ENCODE results near the gene SLC36A3.
"Not testable (repeated sequence)": the region's sequence is repeated elsewhere in the genome, so short reads cannot be mapped to it uniquely, and the experiment has no call there.

Gene SLC36A3

GRCh38 chr5:151255621-151256286, 47.8 kb downstream of the SLC36A3 start:
- Histone ChIP-seq H3K9ac (ENCODE audit: low read length) (peak overlapping the region; percentile 64), H4K20me1 (ENCODE audit: insufficient read depth, low read length) (no peaks in the 10 kb centered on the region), H3K4me2 (ENCODE audit: low read length) (peak overlapping the region; percentile 88), H3F3A (ENCODE audit: insufficient read depth, low read length) (no peaks in the 10 kb centered on the region), H3K79me2 (ENCODE audit: insufficient read depth, low read length) (peaks cover 43% of the 10 kb centered on the region), H3K27ac (ENCODE audit: low read depth, low read length, poor library complexity, severe bottlenecking) (peak overlapping the region; percentile 88), H3K36me3 (ENCODE audit: insufficient read depth, low read length) (peaks cover 13% of the 10 kb centered on the region; the same call in 1 of the 2 replicates), H3K4me3 (ENCODE audit: low read depth, low read length, poor library complexity, severe bottlenecking) (peak overlapping the region; percentile 88), H3K9me2 (ENCODE audit: low read depth, low read length) (no peaks in the 10 kb centered on the region), H3K4me1 (ENCODE audit: insufficient read depth, low read length, severe bottlenecking) (peaks cover 64% of the 10 kb centered on the region), H3K27me3 (ENCODE audit: insufficient read depth, low read length) (no peaks in the 10 kb centered on the region), H2AFZ (ENCODE audit: low read length) (no peak overlapping the region), H3K9me3 (ENCODE audit: low read length) (no peaks in the 10 kb centered on the region)
- TF ChIP-seq CTCF (IDR thresholded peaks at IDR 0.05; ENCODE audit: low read length) = no peak
- TF ChIP-seq EZH2 (IDR thresholded peaks at IDR 0.05; ENCODE audit: borderline replicate concordance, low read length) = no peak

DNA sequence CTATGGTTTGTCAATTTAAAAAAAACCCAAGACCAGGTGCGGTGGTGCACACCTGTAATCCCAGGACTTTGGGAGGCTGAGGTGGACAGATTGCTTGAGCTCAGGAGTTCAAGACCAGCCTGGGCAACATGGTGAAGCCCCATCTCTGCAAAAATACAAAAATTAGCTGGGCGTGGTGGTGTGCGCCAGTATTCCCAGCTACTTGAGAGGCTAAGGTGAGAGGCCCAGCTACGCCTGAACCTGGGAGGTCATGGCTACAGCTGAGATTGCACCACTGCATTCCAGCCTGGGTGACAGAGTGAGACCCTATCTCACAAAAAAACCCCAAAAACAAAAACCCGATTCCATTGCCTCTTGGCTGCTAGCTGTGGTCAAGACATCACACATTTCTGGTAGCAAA, 48.6 kb downstream of the SLC36A3 start:
- H3F3A ChIP-seq (ENCODE audit: insufficient read depth, low read length); H3K9me2 ChIP-seq (ENCODE audit: low read depth, low read length); H4K20me1 ChIP-seq (ENCODE audit: insufficient read depth, low read length); H3K9me3 ChIP-seq (ENCODE audit: low read length); H3K27me3 ChIP-seq (ENCODE audit: insufficient read depth, low read length); H2AFZ ChIP-seq (ENCODE audit: low read length): not testable (repeated sequence)
- peaks cover 11% of the 10 kb centered on the region; the same call in 1 of the 2 replicates for H3K36me3 ChIP-seq (ENCODE audit: insufficient read depth, low read length)
- peak overlapping the region; percentile 88 for H3K4me3 ChIP-seq (ENCODE audit: low read depth, low read length, poor library complexity, severe bottlenecking)
- H3K4me1 ChIP-seq (ENCODE audit: insufficient read depth, low read length, severe bottlenecking) = peaks cover 71% of the 10 kb centered on the region
- H3K27ac ChIP-seq (ENCODE audit: low read depth, low read length, poor library complexity, severe bottlenecking) = peak overlapping the region; percentile 88
- peak overlapping the region; percentile 88 for H3K4me2 ChIP-seq (ENCODE audit: low read length)
- peaks cover 43% of the 10 kb centered on the region for H3K79me2 ChIP-seq (ENCODE audit: insufficient read depth, low read length)
- peak overlapping the region; percentile 86 for H3K9ac ChIP-seq (ENCODE audit: low read length)

DNA sequence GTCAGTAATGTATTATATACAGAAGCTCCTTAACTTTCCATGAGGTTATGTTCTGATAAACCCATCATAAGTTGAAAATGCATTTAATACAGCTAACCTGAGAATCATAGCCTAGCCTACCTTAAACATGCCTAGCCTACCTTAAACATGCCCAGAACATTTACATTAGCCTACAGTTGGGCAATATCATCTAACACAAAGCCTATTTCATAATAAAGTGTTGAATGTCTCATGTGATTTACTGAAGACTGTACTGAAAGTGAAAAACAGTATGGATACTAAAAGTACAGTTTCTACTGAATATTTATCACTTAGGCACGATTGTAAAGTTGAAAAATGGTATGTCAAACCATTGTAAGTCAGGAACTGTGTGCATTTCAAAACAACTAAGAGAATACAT, 49.0 kb downstream of the SLC36A3 start:
- Histone ChIP-seq H4K20me1 (ENCODE audit: insufficient read depth, low read length) (no peaks in the 10 kb centered on the region), H3K27ac (ENCODE audit: low read depth, low read length, poor library complexity, severe bottlenecking) (peak overlapping the region; percentile 88), H3K27me3 (ENCODE audit: insufficient read depth, low read length) (no peaks in the 10 kb centered on the region), H3K4me2 (ENCODE audit: low read length) (peak overlapping the region; percentile 88), H3K9me3 (ENCODE audit: low read length) (no peaks in the 10 kb centered on the region), H3K4me3 (ENCODE audit: low read depth, low read length, poor library complexity, severe bottlenecking) (peak overlapping the region; percentile 88), H3K36me3 (ENCODE audit: insufficient read depth, low read length) (peaks cover 7% of the 10 kb centered on the region; the same call in 1 of the 2 replicates), H3K4me1 (ENCODE audit: insufficient read depth, low read length, severe bottlenecking) (peaks cover 71% of the 10 kb centered on the region), H3K9me2 (ENCODE audit: low read depth, low read length) (no peaks in the 10 kb centered on the region), H3K79me2 (ENCODE audit: insufficient read depth, low read length) (peaks cover 43% of the 10 kb centered on the region), H3F3A (ENCODE audit: insufficient read depth, low read length) (no peaks in the 10 kb centered on the region), H3K9ac (ENCODE audit: low read length) (peak overlapping the region; percentile 86), H2AFZ (ENCODE audit: low read length) (no peak overlapping the region)
- TF ChIP-seq CTCF (IDR thresholded peaks at IDR 0.05; ENCODE audit: low read length) (no peak), EZH2 (IDR thresholded peaks at IDR 0.05; ENCODE audit: borderline replicate concordance, low read length) (no peak)

- Histone ChIP-seq H3K9me3 (ENCODE audit: low read length) (no peaks in the 10 kb centered on the region), H3K79me2 (ENCODE audit: insufficient read depth, low read length) (peaks cover 43% of the 10 kb centered on the region), H3K9ac (ENCODE audit: low read length) (peak overlapping the region; percentile 86), H4K20me1 (ENCODE audit: insufficient read depth, low read length) (no peaks in the 10 kb centered on the region), H3K4me1 (ENCODE audit: insufficient read depth, low read length, severe bottlenecking) (peaks cover 71% of the 10 kb centered on the region), H3K27ac (ENCODE audit: low read depth, low read length, poor library complexity, severe bottlenecking) (peak overlapping the region; percentile 88), H3K36me3 (ENCODE audit: insufficient read depth, low read length) (peaks cover 6% of the 10 kb centered on the region; the same call in 1 of the 2 replicates), H2AFZ (ENCODE audit: low read length) (no peak overlapping the region), H3K27me3 (ENCODE audit: insufficient read depth, low read length) (no peaks in the 10 kb centered on the region), H3F3A (ENCODE audit: insufficient read depth, low read length) (no peaks in the 10 kb centered on the region), H3K4me2 (ENCODE audit: low read length) (peak overlapping the region; percentile 88), H3K9me2 (ENCODE audit: low read depth, low read length) (no peaks in the 10 kb centered on the region), H3K4me3 (ENCODE audit: low read depth, low read length, poor library complexity, severe bottlenecking) (peak overlapping the region; percentile 88)
- TF ChIP-seq CTCF (IDR thresholded peaks at IDR 0.05; ENCODE audit: low read length) (no peak), EZH2 (IDR thresholded peaks at IDR 0.05; ENCODE audit: borderline replicate concordance, low read length) (no peak)
These were observed 50.0 kb downstream of the SLC36A3 start for GRCh38 chr5:151253605-151253950.
